ENCODE results near the gene WASF2. TPM values are rescaled to one million over a fixed set of nuclear protein-coding genes. Genes with fewer than 3 reads are reported as not detected.

Gene WASF2
- total and polyA plus RNA-seq, 11 donors, result 14.2 to 103 (median 47.9) TPM

DNA sequence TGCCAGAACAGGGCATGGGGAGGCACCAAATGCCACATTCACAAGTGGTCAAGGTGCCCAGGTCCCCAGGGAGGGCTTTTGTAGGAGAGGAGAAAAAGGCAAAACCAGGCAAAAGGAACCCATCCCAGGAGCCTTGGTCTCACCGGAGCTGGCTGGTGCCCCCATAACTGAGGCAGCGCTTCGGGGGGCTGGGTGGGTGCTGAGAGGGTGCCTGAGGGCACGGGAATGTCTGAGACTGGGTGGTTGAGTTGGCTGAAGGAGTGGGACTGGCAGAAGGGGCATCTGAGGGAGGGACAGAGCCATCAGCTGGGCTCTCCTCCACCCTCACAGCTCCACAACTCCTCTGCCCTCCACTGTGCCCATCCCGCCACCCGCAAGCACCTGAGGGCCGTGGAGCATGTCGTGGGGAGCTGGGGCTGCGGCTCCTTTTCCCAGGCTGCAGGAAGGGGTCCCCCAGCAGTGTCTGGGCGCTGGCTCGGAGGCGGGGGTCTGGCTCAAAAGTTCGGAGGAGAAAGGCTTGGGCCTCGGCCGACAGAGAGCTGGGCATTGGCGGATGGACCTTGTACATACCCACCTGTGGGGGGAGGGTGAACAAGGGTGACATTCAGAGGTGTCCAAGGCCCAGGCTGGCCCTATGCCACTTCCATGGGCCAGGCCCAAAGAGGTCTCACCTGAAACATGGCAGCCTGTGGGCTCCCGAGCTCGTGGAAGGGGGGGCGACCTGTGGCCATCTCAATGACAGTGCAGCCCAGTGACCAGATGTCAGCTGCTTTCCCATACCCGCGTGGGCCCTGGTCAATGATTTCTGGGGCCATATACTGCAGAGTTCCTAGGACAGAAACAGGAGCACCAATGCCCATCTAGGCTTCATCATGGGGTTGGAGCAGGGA, 131.7 kb downstream of the WASF2 start:
- Histone ChIP-seq H3K9me3 (no peaks in the 10 kb centered on the region), H3K36me3 (peaks cover 0 to 98% (median 89%) of the 10 kb centered on the region in 9 donors), H3K4me3 (no peak overlapping the region), H3K27me3 (no peaks in the 10 kb centered on the region), H3K27ac (no peak overlapping the region), H3K4me1 (peaks cover 0 to 27% (median 6%) of the 10 kb centered on the region in 12 donors)
- intact Hi-C loops (cut with DNase I), result loop anchor here in 8 of 10 donors (5.0 to 10.0 kb wide), 2 partner anchors 34 to 53 kb away; partner anchors contain the start of gene GPR3 (in 8 of the 8)
- 95 to 98% (median 96%) methylated on average over 16 to 21 of the region's 21 CpGs for WGBS, 4 donors
- DNase-seq (no peak), ATAC-seq (no peak)
- no peak for TF ChIP-seq POLR2A (IDR thresholded peaks at IDR 0.05)
- TF ChIP-seq, protein P1, sequence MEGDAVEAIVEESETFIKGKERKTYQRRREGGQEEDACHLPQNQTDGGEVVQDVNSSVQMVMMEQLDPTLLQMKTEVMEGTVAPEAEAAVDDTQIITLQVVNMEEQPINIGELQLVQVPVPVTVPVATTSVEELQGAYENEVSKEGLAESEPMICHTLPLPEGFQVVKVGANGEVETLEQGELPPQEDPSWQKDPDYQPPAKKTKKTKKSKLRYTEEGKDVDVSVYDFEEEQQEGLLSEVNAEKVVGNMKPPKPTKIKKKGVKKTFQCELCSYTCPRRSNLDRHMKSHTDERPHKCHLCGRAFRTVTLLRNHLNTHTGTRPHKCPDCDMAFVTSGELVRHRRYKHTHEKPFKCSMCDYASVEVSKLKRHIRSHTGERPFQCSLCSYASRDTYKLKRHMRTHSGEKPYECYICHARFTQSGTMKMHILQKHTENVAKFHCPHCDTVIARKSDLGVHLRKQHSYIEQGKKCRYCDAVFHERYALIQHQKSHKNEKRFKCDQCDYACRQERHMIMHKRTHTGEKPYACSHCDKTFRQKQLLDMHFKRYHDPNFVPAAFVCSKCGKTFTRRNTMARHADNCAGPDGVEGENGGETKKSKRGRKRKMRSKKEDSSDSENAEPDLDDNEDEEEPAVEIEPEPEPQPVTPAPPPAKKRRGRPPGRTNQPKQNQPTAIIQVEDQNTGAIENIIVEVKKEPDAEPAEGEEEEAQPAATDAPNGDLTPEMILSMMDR (IDR thresholded peaks at IDR 0.05), result no peak

DNA sequence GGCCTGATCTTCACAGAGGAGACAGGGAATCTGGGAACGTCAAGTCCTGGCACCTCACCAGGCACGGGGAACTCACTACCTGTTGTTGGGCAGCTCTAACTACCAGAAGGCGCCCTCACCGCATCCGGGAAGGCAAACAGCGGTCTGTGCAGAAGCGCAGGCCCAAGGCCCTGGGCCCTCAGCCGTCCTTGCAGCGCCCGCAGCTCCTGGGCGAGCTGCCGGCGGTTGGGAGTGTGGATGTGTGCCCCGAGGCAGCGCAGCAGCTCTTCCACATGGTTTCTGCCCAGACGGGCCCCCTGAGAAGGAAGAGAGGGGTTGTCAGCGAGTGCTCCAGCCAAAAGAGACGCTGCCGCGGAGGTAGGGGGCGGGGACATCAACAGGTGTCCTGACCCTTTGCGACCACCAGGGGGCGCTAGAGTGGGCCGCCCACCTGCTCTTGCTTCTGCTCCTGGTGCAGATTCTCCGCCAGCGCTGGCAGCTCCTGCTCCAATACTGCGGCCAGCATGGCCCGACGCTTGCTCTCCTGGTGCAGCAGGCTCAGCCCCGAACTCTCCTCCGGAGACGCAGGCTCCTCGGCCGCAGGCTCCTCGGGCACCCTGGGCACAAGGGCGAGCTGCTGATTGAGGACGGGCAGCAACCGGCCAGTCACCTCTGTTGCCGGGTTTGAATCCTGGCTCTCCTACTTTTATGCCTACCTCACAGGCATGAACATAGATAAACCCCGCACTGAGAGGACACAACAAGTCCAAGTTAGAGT, 132.5 kb downstream of the WASF2 start:
- no peaks in the 10 kb centered on the region for H3K27me3 ChIP-seq
- H3K4me3 ChIP-seq, result peak overlapping the region in 2 of 12 donors; percentile 11 to 42
- H3K36me3 ChIP-seq, result peaks cover 0 to 93% (median 85%) of the 10 kb centered on the region in 9 donors
- 37 to 49% (median 46%) methylated on average over 21 to 40 of the region's 40 CpGs for WGBS, 4 donors
- H3K9me3 ChIP-seq, result no peaks in the 10 kb centered on the region
- intact Hi-C loops (cut with DNase I), result loop anchor here in 9 of 10 donors (2.0 to 10.0 kb wide), 4 partner anchors 31 to 57 kb away; partner anchors contain the start of gene GPR3 (in 8 of the 9)
- TF ChIP-seq, protein P1 (IDR thresholded peaks at IDR 0.05), result peak; percentile 94 to 100 (median 98)
- TF ChIP-seq POLR2A (IDR thresholded peaks at IDR 0.05), result no peak
- ATAC-seq (peak; percentile 28 to 83 (median 62)), DNase-seq (peak; percentile 70 to 88 (median 80))
- H3K4me1 ChIP-seq, result peaks cover 0 to 27% (median 6%) of the 10 kb centered on the region in 12 donors
- peak overlapping the region in 1 of 12 donors; percentile 9 for H3K27ac ChIP-seq

DNA sequence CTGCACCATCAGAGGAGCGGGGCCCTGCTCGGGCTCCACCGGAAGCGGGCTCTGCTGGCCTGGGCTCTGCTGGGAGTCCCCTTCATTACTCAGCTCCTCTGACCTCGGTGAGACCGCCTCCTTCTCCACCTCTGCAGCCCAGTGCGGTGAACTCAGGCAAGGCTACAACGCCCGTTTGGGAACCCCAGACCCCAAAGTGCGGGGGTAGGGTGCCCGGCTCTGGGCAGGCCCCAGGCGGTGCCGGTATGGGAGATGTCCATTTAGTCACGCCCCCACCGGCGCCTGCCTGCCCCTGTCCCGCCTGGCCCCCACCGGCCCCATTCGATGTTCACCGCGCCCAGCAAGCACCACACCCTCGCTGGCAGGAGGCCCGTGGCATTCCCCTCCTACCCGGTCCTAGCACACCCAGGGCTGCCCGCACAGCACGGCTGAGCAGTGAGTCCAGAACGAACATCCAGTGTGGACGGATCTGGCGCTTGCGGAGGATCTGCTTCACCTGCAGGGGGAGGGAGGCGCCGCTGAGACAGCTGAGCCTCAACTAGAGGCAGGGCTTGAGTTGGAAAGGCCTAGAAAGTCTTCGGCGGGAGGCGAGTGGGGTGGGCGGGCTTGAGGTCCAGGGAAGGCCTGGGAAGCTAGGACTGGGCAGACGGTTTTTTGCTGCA, 133.2 kb downstream of the WASF2 start:
- WGBS, 4 donors, result 87 to 91% (median 88%) methylated on average over 28 to 37 of the region's 37 CpGs

More for the DNA sequence above, 133.2 kb downstream of the WASF2 start:
- TF ChIP-seq, protein P1 (IDR thresholded peaks at IDR 0.05), result no peak
- no peak for TF ChIP-seq POLR2A (IDR thresholded peaks at IDR 0.05)
- Histone ChIP-seq H3K4me1 (peaks cover 0 to 27% (median 6%) of the 10 kb centered on the region in 12 donors), H3K27me3 (no peaks in the 10 kb centered on the region), H3K36me3 (peaks cover 0 to 86% (median 78%) of the 10 kb centered on the region in 9 donors), H3K9me3 (no peaks in the 10 kb centered on the region), H3K27ac (peak overlapping the region in 1 of 12 donors; percentile 9), H3K4me3 (peak overlapping the region in 1 of 12 donors; percentile 42)
- peak in 1 of 5 donors; percentile 25 for DNase-seq
- no peak for ATAC-seq
- intact Hi-C loops (cut with DNase I), result loop anchor here in 9 of 10 donors (2.0 to 10.0 kb wide), 4 partner anchors 32 to 56 kb away; partner anchors contain the start of gene GPR3 (in 8 of the 9)
